ENCODE data around the gene ATP6V0C.
"Not testable (repeated sequence)": the region's sequence is repeated elsewhere in the genome, so short reads cannot be mapped to it uniquely, and the experiment has no call there.

The ATP6V0C gene

DNA sequence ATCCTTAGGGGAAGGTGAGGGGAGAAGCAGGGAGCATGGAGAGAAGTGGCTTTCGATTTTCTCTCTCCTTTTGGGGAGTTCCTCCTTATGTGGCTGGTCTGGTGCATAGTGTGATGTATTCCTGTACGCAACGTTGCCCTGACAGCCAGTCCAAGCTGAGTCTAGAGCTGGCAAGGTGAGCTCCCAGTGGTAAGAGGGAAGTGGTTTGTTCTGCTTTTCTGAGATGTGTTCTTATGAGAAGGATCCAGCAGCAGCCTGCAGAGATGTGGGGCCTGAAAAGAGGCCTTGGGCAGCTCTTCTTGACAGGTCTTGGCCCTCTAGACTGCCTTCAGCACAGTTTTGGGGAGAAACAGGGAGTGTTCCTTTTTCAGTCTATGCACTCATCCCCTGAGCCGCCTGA is 27.2 kb downstream of the ATP6V0C start:
- DNase-seq: not testable (repeated sequence)

DNA sequence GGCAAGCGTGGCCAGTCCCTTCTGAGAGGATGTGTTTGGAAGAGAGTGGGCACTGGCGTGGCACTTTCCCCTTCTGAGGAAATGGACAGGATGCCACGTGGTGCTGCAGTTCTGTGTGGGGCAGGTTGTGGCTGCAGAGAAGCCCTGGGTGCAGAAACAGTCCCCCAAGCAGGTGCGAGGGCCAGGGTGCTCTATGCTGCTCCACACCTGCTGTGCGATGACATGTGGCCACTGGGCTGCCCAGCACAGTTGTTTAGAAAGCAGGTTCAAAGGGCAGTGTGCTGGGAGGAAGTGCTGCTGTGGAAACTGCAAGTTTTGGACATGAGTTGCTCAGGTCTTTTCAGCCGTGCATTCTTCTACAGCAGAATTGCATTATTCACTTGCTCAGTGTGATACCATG is 27.7 kb downstream of the ATP6V0C start:
- not testable (repeated sequence) for DNase-seq

DNA sequence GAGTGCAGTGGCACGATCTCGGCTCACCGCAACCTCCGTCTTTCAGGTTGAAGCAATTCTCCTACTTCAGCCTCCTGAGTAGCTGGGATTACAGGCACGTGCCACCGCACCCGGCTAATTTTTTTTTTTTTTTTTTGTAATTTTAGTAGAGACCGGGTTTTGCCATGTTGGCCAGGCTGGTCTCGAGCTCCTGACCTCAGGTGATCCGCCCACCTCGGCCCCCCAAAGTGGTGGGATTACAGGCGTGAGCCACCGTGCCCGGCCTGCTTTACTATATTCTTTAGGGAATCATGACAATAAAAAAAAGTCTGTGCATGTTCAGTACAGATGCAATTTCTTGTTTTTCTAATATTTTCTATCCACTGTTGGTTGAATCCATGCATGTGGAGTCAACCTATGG is 30.0 kb downstream of the ATP6V0C start:
- not testable (repeated sequence) for DNase-seq

DNA sequence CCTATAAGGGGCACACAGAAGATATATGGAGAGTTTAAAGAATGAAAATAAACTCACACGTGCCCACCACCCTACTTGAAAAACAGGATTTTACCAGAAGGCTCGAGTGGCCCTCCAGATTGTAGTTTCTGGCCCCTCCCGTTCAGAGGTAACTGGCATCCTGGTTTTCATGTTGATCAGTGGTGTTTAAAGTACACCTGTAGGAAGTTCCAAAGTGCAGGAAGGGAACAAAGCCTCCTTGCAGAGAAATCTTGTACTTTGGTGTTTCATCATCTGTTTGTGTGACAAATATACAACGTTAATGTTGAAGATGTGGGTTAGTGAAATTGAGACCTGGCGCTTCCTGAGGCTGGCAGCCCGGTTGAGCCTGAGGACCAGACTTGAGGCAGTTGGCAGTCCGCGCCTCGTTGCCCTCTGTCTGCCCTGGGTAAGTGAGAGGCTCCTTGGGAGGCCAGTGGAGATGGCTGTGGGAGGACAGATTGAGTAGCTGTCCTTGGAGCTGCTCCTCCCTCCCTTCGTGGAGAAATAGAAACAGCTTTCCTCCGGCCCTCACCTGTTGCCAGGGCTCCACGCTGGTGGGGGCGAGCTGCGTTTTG is 36.6 kb downstream of the ATP6V0C start:
- not testable (repeated sequence) for DNase-seq

DNA sequence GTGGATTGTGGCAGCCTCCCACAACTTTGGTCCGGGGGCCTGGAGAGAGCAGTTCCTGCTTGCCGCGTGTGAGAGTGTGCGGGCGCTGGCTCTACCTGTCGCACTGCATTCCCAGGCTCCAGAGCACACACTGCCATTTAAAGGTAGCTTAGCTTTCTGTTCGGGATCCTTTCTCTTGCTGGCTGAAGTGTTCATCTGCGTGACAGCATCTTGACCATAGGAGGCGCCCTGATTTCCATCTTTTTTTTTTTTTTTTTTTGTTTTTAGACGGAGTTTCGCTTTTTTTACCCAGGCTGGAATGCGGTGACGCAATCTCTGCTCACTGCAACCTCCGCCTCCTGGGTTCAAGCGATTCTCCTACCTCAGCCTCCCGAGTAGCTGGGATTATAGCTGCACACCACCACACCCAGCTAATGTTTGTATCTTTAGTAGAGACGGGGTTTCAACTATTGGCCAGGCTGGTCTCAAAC is 37.7 kb downstream of the ATP6V0C start:
- DNase-seq: not testable (repeated sequence)

DNA sequence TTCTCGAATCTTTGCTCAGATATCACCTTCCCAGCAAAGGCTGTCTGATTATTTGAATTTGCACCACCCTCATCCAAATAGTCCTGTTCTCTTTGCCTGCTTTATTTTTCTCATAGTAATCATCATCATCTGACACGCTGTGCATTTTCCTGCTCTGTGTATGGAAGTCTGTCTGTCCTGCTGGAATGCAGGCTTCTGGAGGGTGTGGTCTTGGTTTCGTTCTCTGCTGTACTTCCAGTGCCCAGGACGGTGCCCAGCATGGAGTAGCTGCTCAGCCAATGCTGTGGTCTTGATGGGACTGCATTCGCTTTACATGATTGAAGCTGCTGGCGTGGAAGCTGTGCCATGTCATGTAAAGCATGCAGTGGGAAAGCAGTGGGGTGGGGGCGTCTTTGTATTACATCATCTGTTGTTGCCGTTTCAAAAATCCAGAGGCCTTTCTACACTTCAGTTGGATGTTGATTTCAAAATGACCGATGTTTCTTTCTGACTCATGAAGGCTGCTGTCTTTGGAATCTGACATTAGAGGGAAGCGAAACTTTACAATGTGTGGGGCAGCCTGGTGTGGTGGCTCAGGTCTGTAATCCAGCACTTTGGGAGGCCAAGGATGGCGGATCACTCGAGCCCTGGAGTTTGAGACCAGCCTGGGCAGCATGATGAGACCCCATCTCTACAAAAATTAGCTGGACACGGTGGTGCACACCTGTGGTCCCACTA is 41.1 kb downstream of the ATP6V0C start:
- not testable (repeated sequence) for DNase-seq

DNA sequence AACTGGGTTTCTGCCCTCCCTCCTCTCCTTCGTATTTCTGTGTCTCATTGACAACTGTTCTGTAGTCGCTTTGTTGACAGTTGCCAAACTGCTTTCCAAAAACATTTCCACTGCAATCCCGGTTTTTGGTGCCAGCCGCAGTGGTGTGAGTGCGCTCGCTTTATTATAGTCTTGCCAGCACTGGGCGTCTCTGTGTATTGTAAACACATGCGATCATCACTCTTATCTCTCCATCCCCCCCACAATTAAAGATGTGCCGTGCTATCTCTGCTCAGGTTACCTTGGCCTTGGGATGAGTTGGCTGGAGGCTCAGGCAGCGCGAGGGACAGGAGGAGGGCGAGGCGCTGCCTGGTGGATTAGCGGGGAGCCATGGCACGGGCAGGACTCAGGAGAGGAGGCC is 43.4 kb downstream of the ATP6V0C start:
- not testable (repeated sequence) for DNase-seq

DNA sequence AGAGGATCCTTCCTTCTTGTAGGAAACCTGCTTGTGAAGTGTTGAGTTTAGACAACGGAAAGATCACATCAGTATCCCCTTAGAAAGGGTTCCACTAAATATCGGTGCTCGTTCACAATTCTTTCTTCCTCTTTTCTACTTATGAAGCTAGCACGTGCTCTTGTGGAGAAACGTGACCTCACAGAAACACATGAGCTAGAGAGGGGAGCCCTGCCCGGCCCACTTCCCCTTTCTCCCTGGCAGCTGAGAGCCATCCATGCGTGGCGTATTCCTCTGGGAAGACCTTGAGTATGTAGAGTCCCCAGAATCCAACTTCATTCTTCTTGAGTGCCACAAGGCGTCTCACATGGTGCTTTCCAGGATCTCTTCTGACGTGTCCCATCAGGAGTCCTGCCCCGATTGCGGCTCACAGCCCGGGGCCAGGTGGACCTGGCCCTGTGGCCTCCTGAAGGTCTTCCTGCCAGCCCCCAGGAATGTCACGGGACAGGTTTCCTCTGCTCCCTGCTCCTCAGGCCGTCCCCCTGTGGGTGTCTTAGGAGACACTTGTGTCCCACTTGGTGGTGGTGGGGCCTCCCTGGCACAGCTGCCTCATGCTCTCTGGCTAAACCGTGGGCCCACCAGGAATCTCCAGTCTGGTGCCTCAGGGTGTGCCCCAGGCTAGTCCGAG is 46.5 kb downstream of the ATP6V0C start:
- DNase-seq: not testable (repeated sequence)

DNA sequence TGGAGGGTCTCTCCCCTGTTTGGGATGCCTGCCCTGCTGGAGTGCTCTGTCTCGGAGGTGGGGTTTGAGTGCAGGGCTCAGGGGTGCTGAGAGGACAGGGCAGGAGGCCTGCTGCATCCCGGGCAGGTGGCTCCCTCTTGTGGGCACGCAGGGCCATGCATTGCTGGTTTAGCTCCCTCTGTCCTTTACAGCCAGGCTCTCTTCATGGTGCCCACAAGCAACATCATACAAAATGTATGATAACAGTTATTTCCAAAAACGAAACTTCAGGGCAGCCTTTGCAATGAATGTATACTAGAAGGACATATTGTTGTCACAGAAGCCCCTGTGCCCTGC is 47.0 kb downstream of the ATP6V0C start:
- DNase-seq: not testable (repeated sequence)

DNA sequence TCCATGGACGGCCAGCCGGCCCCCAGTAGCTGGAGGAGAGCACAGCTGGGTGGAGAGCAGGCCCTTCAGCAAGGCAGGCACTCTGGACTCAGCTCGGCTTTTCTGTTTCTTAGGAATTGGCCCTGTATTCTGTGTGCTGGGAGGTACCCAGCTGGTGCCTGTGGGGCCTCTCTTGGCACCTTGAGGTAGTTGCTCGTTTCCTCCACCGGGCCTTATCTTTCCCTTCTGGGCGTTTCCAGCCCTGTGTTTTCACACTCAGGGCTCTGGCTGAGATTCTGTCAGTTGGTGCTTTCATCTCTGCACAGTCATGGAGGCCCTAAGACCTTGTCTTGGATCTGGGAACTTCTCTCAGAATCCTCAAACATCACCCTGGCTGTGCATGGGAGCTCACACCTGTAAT is 53.8 kb downstream of the ATP6V0C start:
- not testable (repeated sequence) for DNase-seq

DNA sequence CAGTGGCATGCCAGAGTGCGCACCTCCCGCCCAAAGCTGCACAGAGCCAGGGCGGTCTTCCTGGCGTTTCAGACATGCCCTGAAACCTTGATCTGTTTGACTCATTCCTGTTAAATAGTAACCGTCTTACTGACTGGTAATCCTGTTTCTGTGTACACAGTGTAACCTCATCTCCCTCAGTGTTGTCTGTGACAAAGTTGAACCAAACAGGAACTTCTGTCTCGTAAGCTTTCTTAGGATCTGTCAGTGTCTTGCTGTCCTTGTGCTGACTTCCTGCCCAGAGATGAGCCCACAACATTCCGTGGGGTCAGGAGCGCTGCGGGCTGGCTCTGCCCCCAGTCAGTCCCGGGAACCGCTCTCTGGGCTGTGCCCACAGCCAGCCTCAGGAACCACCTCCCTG is 54.8 kb downstream of the ATP6V0C start:
- DNase-seq: not testable (repeated sequence)

Data from hypothalamus (tissue), 51 donors.